HG02970 (cell line): ENCODE measurements around the gene TNNT3.
"Not testable (repeated sequence)": the region's sequence is repeated elsewhere in the genome, so short reads cannot be mapped to it uniquely, and the experiment has no call there.

ENCODE experiments used
- ATAC-seq: cut with Tn5 transposase; IDR thresholded peaks from one replicate; pipeline ENCODE4 v1.9.1; 2021; ENCODE audit warnings: mild to moderate bottlenecking, moderate library complexity, moderate number of reproducible peaks; ENCODE audit not compliant: unreplicated experiment, low FRiP score

TNNT3 gene

DNA sequence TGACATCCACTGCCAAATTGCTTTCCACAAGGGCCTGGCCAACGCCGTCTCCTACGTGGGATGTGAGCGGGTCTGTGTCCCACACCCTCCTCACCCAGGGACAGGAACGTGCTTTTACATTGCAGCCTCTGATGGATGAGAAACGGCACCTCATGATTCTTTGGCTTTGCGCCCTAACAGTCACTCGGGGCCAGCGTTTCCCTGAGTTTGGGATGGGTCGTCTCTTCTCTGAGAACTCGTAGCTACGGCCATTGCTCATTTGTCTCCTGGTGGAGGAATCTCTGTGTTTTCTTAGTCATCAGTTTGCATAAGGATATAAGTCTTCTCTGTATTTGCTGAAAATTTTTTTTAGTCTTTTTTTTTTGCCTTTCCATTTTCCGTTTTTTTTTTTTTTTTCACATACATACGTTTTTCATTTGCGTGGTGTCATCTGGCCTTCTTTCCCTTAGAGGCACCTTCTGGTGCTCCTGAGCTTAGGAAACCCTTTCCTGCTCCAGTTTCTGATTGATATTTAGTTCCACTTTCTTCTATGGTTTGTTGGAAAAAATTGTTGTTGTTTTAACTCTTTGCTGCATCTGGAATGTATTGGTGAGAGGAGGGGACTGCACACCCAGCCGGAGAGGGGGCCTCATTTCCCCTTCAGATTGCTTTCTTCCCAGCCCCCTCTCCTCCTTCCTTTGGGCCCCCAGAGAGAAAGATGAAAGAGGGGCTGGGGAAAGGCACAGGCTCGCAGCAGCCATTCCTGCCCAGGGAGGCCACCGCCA is 12.0 kb downstream of the TNNT3 start:
- ATAC-seq: no peak

DNA sequence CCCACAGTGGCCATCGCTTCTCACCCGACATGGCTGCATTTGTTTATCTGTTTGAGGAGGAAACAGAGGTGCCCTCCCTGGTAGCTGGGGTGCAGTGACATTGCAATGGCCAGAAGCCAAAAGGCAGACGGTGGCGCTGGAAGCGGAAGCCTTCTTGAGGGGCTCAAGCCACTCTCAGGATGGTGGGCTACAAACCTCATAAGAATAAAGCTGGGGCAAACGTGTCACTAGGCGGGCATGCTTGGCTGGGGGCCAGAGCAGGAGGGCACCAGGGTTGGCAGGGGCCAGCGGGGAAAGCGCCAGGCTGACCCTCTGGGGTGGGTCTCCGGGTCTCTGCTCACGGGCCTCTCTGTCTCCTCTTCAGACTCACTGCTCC is 12.6 kb downstream of the TNNT3 start:
- no peak for ATAC-seq

GRCh38 chr11:1932681-1933080 is 13.2 kb downstream of the TNNT3 start:
- ATAC-seq: no peak

DNA sequence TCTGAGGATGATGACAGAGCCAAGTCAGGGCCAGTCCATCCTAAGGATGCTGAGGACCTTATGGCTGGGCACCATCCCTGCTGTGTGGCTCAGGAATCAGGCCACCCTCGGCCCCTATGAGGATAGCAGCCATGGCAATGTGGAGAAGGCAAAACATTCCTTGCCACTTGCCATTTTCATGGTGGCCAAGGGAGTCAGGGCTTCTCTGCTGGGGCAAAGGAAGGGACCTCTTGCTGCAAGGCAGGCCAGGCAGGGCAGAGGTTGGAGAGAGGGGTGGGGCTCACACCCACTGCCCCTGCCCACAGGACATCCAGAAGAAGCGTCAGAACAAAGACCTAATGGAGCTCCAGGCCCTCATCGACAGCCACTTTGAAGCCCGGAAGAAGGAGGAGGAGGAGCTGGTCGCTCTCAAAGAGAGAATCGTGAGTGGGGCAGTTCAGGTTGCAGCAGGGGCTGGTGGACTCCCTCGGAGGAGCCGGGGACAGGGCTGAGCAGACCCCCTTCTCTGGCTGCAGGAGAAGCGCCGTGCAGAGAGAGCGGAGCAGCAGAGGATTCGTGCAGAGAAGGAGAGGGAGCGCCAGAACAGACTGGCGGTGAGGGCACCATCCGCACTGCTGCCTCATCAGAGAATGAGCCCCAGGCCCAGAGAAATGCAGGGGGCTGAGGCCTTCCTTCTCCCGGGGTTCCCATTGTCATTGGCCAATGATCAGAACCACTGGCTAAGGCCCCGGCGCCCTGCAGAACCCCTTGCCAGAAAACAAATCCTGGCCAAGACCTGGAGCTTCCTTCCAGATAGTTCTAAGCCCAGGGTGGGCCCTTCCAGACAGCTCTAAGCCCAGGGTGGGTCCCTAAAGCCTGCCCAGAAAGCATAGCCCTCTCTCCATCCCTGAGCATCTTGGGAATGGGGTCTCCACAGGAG is 14.2 kb downstream of the TNNT3 start:
- ATAC-seq: no peak

DNA sequence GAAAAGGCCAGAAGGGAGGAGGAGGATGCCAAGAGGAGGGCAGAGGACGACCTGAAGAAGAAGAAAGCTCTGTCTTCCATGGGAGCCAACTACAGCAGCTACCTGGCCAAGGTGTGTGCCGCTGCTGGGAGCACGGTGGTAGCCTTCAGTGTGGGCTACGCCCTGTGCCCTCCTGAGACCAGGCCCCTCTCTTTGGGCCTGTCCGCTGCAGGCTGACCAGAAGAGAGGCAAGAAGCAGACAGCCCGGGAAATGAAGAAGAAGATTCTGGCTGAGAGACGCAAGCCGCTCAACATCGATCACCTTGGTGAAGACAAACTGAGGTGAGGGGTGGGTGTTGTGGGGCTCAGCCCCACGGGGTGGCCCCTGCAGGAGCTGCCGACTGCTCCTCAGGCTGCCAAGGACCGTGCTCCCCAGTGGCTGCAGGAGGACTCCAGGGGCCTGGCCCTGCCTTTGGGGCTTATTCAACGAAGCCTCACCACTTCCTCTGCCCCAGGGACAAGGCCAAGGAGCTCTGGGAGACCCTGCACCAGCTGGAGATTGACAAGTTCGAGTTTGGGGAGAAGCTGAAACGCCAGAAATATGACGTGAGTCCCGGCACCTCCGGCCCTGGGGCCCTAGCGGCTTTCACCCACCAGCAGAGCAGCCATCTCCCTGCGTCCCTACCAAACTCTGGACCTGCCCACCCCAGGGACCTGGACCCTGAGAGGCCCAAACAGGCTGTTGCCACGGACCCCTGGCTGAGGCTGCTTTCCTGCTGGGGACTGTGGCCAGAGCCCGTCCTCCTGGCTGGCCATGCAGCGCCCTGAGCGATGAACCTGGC is 15.0 kb downstream of the TNNT3 start:
- no peak for ATAC-seq

DNA sequence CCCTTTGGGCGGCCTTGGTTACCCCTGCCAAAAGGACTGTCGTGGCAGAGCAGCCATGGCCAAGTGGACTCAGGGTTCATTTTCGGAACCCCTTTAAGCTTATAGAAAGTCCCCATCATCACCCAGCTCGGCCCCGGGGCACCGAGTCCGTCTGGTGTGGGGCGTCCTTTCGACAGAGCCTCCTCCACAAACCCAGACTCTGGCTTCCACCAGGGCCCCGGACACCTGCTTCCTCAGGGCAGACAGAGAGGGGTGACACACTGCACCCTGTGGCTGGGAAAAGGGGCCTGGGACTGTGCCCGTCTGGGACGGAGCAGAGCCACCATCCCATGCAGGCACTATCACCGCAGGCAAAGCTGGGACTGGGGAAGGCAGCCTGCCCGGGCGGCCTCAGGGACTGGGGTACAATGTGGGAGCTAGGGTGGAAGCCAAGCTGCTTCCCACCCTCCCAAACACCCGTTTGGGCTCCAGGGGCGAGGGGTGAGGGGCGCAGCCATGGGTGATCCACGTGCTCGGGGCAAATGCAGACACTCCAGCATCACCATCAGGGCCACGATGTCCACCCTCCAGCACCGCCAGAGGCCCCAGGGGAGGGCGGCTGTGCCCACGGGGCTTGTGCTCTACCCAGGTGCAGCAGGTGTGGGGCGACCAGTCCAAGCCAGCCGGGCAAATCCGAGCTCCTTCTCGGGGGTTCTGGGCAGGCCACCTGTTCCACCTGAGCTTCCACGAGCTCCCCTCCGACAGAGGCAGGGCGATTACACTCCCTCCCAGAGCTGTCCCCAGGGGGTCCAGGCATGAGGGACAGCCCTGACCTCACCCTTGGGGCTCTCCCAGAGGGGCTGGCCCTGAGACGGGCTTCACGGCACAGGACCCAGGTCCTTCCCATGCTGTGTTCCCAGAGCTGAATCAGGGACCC is 15.9 kb downstream of the TNNT3 start:
- ATAC-seq: no peak

- no peak for ATAC-seq
Observed at GRCh38 chr11:1936072-1936780, 16.7 kb downstream of the TNNT3 start.

- no peak for ATAC-seq
Observed at GRCh38 chr11:1936781-1937615, 17.5 kb downstream of the TNNT3 start.

DNA sequence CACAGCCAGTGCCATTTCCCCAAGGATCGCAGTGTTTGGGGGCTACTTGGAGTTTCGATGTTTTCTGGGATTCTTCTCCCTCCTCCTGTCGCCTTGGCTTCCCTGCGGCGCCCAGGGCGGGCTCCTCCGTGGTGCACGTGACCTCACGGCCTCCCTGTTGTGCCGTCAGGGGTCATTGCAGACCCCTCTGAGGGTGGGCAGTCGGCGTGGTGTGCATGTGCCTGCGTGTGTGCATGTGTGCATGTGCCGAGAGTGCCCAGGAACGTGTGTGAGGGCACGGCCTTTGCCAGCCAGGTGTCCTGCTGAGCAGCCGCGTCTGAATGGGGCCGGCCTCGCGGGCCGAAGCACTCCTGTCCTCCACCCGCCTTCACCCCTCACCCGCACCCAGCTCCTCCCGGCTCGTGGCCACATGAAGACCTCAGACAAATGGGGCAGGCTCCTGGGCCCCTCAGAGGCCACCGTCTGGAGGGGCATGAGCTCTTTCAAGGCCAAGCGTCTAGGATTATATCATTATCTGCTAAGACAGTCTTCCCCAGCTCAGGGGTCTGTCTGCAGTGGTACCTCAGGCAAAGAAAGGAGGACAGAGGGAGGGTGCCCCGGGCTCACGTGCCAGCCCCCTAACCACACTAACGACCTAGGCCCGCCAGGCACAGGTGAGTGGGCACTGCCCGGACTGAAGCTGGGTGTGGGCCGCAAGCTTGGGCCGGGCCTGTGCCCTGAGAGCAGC is 18.3 kb downstream of the TNNT3 start:
- no peak for ATAC-seq

DNA sequence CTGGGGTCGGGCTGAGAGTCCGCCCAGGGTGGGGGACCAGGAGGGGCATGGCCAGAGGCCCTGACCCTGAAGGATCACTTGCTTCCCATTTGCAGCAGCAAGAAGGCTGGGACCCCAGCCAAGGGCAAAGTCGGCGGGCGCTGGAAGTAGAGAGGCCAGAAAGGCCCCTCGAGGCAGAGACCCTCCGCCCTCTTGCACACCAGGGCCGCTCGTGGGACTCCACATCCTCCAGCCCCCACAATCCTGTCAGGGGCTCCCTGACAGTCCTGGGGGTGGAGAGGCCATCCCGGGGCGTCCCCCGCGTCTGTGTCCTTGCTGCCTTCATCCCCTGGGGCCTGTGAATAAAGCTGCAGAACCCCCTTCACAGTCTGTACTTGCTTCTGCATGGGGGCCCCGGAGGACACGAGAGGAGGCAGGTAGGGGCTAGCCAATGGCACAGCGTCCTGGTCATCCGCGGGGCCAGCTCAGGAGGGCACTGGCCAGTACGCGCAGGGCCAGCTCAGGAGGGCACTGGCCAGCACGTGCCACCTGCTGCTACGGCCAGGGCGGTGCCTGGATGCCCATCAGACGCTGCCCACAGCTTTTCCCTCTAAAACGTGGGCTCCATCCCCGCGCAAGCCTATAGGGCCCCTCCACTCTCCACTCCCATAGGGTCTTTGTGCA is 19.0 kb downstream of the TNNT3 start:
- ATAC-seq: no peak

GRCh38 chr11:1939006-1939625 is 19.6 kb downstream of the TNNT3 start:
- ATAC-seq: no peak

DNA sequence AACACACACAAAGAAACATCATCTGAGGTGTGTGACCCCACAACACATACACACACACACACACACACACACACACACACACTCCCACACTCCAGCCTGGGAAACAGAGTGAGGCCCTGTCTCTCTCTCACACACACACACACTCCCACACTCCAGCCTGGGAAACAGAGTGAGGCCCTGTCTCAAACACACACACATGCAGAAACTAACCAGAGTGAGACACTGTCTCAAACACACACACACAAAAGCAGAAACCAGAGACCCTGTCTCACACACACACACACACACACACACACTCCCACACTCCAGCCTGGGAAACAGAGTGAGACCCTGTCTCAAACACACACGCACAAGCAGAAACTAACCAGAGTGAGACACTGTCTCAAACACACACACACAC is 20.3 kb downstream of the TNNT3 start:
- ATAC-seq: not testable (repeated sequence)

- ATAC-seq: no peak
Observed at GRCh38 chr11:1942558-1943260, 23.2 kb downstream of the TNNT3 start.

- ATAC-seq: no peak
Observed at GRCh38 chr11:1943576-1943975, 24.1 kb downstream of the TNNT3 start.

DNA sequence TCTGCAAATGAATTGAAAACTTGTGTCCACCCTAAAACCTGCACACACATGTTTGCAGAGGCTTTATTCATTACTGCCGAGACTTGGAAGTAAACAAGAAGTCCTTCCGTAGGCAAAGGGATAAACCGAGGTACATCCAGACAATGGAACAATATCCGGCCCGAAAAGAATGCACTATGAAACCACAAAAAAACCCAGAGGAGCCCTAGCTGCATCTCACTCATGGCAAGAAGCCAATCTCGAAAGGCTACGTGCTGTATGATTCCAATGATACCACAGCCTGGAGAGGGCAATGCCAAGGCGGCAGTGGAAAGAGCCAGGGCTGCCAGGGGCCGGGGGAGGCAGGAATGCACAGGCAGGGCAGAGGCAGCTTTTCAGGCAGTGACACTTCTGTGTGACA is 24.5 kb downstream of the TNNT3 start:
- ATAC-seq: no peak

DNA sequence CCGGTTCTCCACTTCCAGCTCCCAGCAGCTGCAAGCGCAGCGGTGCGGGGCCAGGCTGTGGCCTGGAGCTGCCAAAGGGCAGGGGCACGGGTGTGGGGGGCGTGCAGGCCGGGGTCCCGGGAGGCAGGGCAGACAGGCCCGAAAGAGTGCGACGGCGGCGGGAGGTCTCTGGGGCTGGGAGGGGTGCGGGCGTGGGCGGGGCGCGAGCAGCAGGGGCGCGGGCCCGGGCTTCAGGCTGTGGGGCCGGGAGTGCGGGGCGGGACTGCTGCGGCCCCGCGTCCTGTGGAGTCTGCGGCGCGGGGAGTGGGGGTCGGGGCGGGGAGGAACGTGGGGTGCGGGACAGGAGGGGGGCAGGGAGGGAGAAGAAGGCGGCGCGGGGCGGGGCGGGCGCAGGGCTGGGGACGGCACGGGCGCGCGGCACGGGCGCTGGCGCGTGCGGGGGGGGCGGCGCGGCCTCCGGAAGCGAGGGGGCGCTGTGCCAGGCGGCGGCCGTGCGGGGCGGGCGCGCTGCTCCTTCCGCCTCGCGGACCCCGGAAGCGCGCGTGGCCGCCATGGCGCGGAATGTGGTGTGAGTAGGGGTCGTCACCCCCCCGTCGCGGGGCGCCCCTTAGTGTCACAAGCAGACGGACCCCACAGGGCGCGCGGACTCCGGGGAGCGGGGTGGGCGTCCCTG is 27.4 kb downstream of the TNNT3 start, which contains the start of gene MRPL23:
Gene MRPL23, plus strand, starts transcription at position 521 of the 673 bp plus-strand sequence. Its CDS starts 31 bp downstream, at position 552.
- ATAC-seq: no peak
